Measurements from ENCODE around the gene DMKN. TPM values are rescaled to one million over a fixed set of nuclear protein-coding genes. Genes with fewer than 3 reads are reported as not detected.

DMKN gene
- total RNA-seq, 1 donor from 2014 or later: 161 TPM

GRCh38 chr19:35552534-35553384 lies 39.3 kb upstream of the DMKN start:
- H3K27ac Mint-ChIP-seq: no peak overlapping the region
- TF ChIP-seq CTCF (IDR thresholded peaks at IDR 0.05; ENCODE audit: unreplicated experiment): no peak
- peaks cover 35% of the 10 kb centered on the region for H3K27me3 Mint-ChIP-seq (ENCODE audit: low read depth)
- H3K9me3 Mint-ChIP-seq: no peaks in the 10 kb centered on the region
- DNase-seq (ENCODE audit: low spot score in 2 of 2, unreplicated experiment in 2 of 2): no peak
- H3K4me3 Mint-ChIP-seq: no peak overlapping the region
- no peaks in the 10 kb centered on the region for H3K36me3 Mint-ChIP-seq
- H3K4me1 Mint-ChIP-seq: peaks cover 3% of the 10 kb centered on the region

DNA sequence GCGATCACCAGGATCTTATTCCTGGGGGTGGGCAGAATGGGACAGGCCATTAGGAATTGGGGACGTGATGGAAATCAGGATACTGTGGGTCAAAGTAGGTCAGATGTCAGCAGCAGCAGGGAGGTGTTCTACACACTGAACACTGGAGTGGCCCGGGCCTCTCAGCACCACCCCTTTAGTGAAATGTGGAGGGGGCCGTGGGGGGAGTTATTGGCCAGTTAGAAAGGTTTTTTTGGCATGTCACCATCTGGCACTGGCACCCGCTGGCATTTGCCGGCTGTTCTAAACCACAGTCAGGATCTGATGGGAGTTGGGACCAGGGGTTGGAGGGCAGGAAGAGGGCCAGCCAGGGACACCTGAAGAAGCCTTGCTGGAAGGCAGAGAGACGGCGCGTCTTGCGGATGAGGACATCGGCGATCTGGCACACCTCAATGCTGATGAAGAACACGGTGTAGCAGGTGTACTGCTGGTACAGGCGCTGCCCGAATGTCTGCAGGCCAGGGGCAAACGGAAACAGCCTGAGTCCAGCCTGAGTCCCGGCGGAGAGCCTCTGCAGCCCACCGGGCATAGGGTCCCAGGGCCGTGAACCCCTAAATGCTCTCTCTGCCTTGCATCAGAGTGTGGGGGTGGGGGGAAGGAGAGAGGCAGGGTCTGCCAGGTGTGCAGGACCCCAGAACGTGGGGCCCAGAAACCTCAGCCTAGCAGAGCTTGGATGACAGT lies 37.8 kb upstream of the DMKN start:
- Mint-ChIP-seq H3K4me3 (no peak overlapping the region), H3K36me3 (no peaks in the 10 kb centered on the region)
- no peak for TF ChIP-seq CTCF (IDR thresholded peaks at IDR 0.05; ENCODE audit: unreplicated experiment)

GRCh38 chr19:35549879-35550523 lies 36.6 kb upstream of the DMKN start:
- no peak for TF ChIP-seq CTCF (IDR thresholded peaks at IDR 0.05; ENCODE audit: unreplicated experiment)
- Mint-ChIP-seq H3K36me3 (no peaks in the 10 kb centered on the region), H3K27ac (no peak overlapping the region), H3K4me1 (peaks cover 15% of the 10 kb centered on the region), H3K27me3 (ENCODE audit: low read depth) (peaks cover 12% of the 10 kb centered on the region), H3K4me3 (no peak overlapping the region), H3K9me3 (no peaks in the 10 kb centered on the region)
- no peak for DNase-seq (ENCODE audit: low spot score in 2 of 2, unreplicated experiment in 2 of 2)

More for the DNA sequence above, 37.8 kb upstream of the DMKN start:
- Mint-ChIP-seq H3K4me1 (peaks cover 13% of the 10 kb centered on the region), H3K27ac (no peak overlapping the region), H3K27me3 (ENCODE audit: low read depth) (peaks cover 22% of the 10 kb centered on the region), H3K9me3 (no peaks in the 10 kb centered on the region)
- no peak for DNase-seq (ENCODE audit: low spot score in 2 of 2, unreplicated experiment in 2 of 2)

GRCh38 chr19:35549174-35549788 lies 35.8 kb upstream of the DMKN start:
- peak; percentile 82 for TF ChIP-seq CTCF (IDR thresholded peaks at IDR 0.05; ENCODE audit: unreplicated experiment)
- Mint-ChIP-seq H3K27me3 (ENCODE audit: low read depth) (peaks cover 4% of the 10 kb centered on the region), H3K4me1 (peaks cover 22% of the 10 kb centered on the region), H3K36me3 (no peaks in the 10 kb centered on the region), H3K9me3 (no peaks in the 10 kb centered on the region), H3K27ac (peak overlapping the region; percentile 24), H3K4me3 (no peak overlapping the region)
- peak in 1 of 2 experiments; percentile 70 for DNase-seq (ENCODE audit: low spot score in 2 of 2, unreplicated experiment in 2 of 2)

- H3K36me3 Mint-ChIP-seq: peaks cover 4% of the 10 kb centered on the region
Observed at GRCh38 chr19:35546532-35546931, 33.1 kb upstream of the DMKN start.

More at GRCh38 chr19:35546532-35546931, 33.1 kb upstream of the DMKN start:
- H3K4me3 Mint-ChIP-seq: peak overlapping the region; percentile 93
- H3K4me1 Mint-ChIP-seq: peaks cover 24% of the 10 kb centered on the region
- TF ChIP-seq CTCF (IDR thresholded peaks at IDR 0.05; ENCODE audit: unreplicated experiment): no peak
- H3K9me3 Mint-ChIP-seq: no peaks in the 10 kb centered on the region
- no peak for DNase-seq (ENCODE audit: low spot score in 2 of 2, unreplicated experiment in 2 of 2)
- H3K27me3 Mint-ChIP-seq (ENCODE audit: low read depth): no peaks in the 10 kb centered on the region
- peak overlapping the region; percentile 96 for H3K27ac Mint-ChIP-seq

Measured in mesothelial cell of epicardium (in vitro differentiated cells).